GM12878 (cell line): ENCODE data around the gene BCAR3. TPM values are rescaled to one million over a fixed set of nuclear protein-coding genes. Genes with fewer than 3 reads are reported as not detected.

ENCODE experiments used
- ATAC-seq: fragments of 200-7000 bp; cut with Tn5 transposase; 3 replicates; pipeline ENCODE4 v1.9.1; 2020; ENCODE audit warnings: mild to moderate bottlenecking, moderate library complexity
- BruUV-seq: library from RNA; stranded (reverse); fragments of 400-500 nt; replicated peaks from 2 replicates; lab custom pipeline; 2021; lab: Mats Ljungman, UMichigan
- CTCF ChIA-PET: fragments of 300-600 bp; sonication (Branson Sonifier 250); formaldehyde crosslinking; extraction: SDS; loops from one replicate; lab custom pipeline; 2021; ENCODE audit warnings: inconsistent platforms; lab: Yijun Ruan, JAX
- POLR2A ChIA-PET: fragments of 350-600 bp; formaldehyde crosslinking; extraction: SDS; loops from one replicate; lab custom pipeline; 2021; ENCODE audit warnings: inconsistent platforms; lab: Charles Lee
- RAD21 ChIA-PET: fragments of 300-600 bp; sonication (Branson Sonifier 250); formaldehyde crosslinking; loops from one replicate; lab custom pipeline; 2023; ENCODE audit warnings: antibody characterized with exemption; ENCODE audit not compliant: unreplicated experiment; lab: Charles Lee
- SMC1A ChIA-PET: fragments of 300-600 bp; sonication (Branson Sonifier 250); formaldehyde crosslinking; loops from one replicate; lab custom pipeline; 2023; ENCODE audit not compliant: unreplicated experiment, uncharacterized antibody; lab: Charles Lee
- DNase-seq: peaks from one replicate; pipeline ENCODE4 v3.0.0-alpha.2; 2011; ENCODE audit warnings: low read depth, low spot score
- FAIRE-seq: peaks from 3 replicates; lab custom pipeline; 2011; peaks lifted over from hg19 to GRCh38; lab: Jason Lieb, UNC
- H2AFZ ChIP-seq: 2 replicates; pipeline ENCODE4 v1.6.0; 2011; ENCODE audit warnings: low read depth, low read length, control low read depth; ENCODE audit not compliant: control insufficient read depth
- H3K27ac ChIP-seq: 2 replicates; pipeline ENCODE4 v1.5.1; 2011; ENCODE audit warnings: control low read depth; ENCODE audit not compliant: control insufficient read depth, insufficient read depth
- H3K27me3 ChIP-seq, 2 experiments: replicated peaks in 1 of 2; 2 replicates each; pipeline versions ENCODE4 v1.6.0 to v1.6.1; 2011; ENCODE audit warnings: low read length in 1 of 2; ENCODE audit not compliant: control insufficient read depth in 2 of 2, insufficient read depth in 2 of 2
- H3K36me3 ChIP-seq, 2 experiments: 2 replicates each; pipeline ENCODE4 v1.5.1; 2011; ENCODE audit warnings: low read length in 1 of 2; ENCODE audit not compliant: control insufficient read depth in 2 of 2, insufficient read depth in 2 of 2
- H3K4me1 ChIP-seq: 2 replicates; pipeline ENCODE4 v1.6.1; 2011; ENCODE audit warnings: mild to moderate bottlenecking, low read length, moderate library complexity, mixed read lengths; ENCODE audit not compliant: control insufficient read depth, insufficient read depth
- H3K4me2 ChIP-seq: 2 replicates; pipeline ENCODE4 v1.6.0; 2011; ENCODE audit warnings: control low read depth; ENCODE audit not compliant: control insufficient read depth, insufficient read depth
- H3K4me3 ChIP-seq: fragments of 200-600 bp; sonication (generic); 2 replicates; pipeline ENCODE4 v1.5.1; 2016
- H3K79me2 ChIP-seq: 2 replicates; pipeline ENCODE4 v1.6.0; 2011; ENCODE audit warnings: low read length; ENCODE audit not compliant: control insufficient read depth, insufficient read depth
- H3K9ac ChIP-seq: 2 replicates; pipeline ENCODE4 v1.8.0; 2011; ENCODE audit warnings: low read length, control low read depth, mixed read lengths; ENCODE audit not compliant: control insufficient read depth, insufficient read depth
- H3K9me3 ChIP-seq: replicated peaks from 3 replicates; pipeline ENCODE4 v1.5.1; 2011; ENCODE audit warnings: mild to moderate bottlenecking, low read length; ENCODE audit not compliant: control insufficient read depth, insufficient read depth
- H4K20me1 ChIP-seq: 2 replicates; pipeline ENCODE4 v1.6.0; 2011; ENCODE audit not compliant: control insufficient read depth, insufficient read depth
- CREB1 ChIP-seq: IDR thresholded peaks from 2 replicates; pipeline ENCODE4 v1.6.1; 2012; ENCODE audit warnings: low read depth, mild to moderate bottlenecking, inconsistent platforms
- CREM ChIP-seq: IDR thresholded peaks from 2 replicates; pipeline ENCODE4 v1.6.1; 2014; ENCODE audit warnings: antibody characterized with exemption, low read depth
- EED ChIP-seq: sonication (generic); IDR thresholded peaks from 2 replicates; pipeline ENCODE4 v1.6.1; 2016; ENCODE audit warnings: antibody characterized with exemption, low read depth
- ELK1 ChIP-seq: IDR thresholded peaks from 2 replicates; pipeline ENCODE4 v1.6.1; 2012; ENCODE audit warnings: low read depth, low read length, improper control_type of control experiment
- EP300 ChIP-seq, 2 experiments: fragments of 150-350 bp in 1 of 2; IDR thresholded peaks; 2 replicates each; pipeline ENCODE4 v1.6.1; 2011 to 2012; ENCODE audit warnings: low read depth in 2 of 2, low read length in 2 of 2, borderline replicate concordance in 1 of 2, improper control_type of control experiment in 1 of 2, inconsistent platforms in 1 of 2; ENCODE audit not compliant: control insufficient read depth in 1 of 2
- HCFC1 ChIP-seq: fragments of 150-350 bp; IDR thresholded peaks from 2 replicates; pipeline ENCODE4 v1.6.1; 2014; ENCODE audit warnings: low read length
- IRF3 ChIP-seq: fragments of 450-650 bp; IDR thresholded peaks from 2 replicates; pipeline ENCODE4 v1.6.1; 2014; ENCODE audit warnings: mild to moderate bottlenecking
- NR2C2 ChIP-seq: IDR thresholded peaks from 2 replicates; pipeline ENCODE4 v1.6.1; 2011; ENCODE audit warnings: borderline replicate concordance, low read depth; ENCODE audit not compliant: control insufficient read depth, insufficient read length
- POLR2A ChIP-seq: IDR thresholded peaks from 2 replicates; pipeline ENCODE4 v1.6.1; 2011; ENCODE audit warnings: low read depth, mild to moderate bottlenecking, low read length
- RCOR1 ChIP-seq: conservative IDR thresholded peaks from 2 replicates; pipeline ENCODE4 v1.6.1; 2012; ENCODE audit warnings: low read depth, low read length, improper control_type of control experiment
- RUNX3 ChIP-seq: IDR thresholded peaks from 2 replicates; pipeline ENCODE4 v1.6.1; 2012; ENCODE audit warnings: low read length, inconsistent platforms
- SUZ12 ChIP-seq: fragments of 200-600 bp; sonication (generic); IDR thresholded peaks from one replicate; pipeline ENCODE4 v1.6.1; 2018; ENCODE audit warnings: antibody characterized with exemption, mild to moderate bottlenecking; ENCODE audit not compliant: unreplicated experiment
- TARDBP ChIP-seq: IDR thresholded peaks from 2 replicates; pipeline ENCODE4 v1.6.1; 2016; ENCODE audit warnings: borderline replicate concordance
- ZBED1 ChIP-seq: IDR thresholded peaks from 2 replicates; pipeline ENCODE4 v1.6.1; 2016; ENCODE audit warnings: borderline replicate concordance
- ZNF24 ChIP-seq: fragments of 450-650 bp; IDR thresholded peaks from 2 replicates; pipeline ENCODE4 v1.6.1; 2017; ENCODE audit warnings: antibody characterized with exemption, mild to moderate bottlenecking
- WGBS: methylation state at CpG from one replicate; pipeline ENCODE4 v1.1.6; 2016; ENCODE audit warnings: low lambda C conversion rate; ENCODE audit not compliant: insufficient replicate concordance, insufficient coverage; ENCODE audit errors: missing lambda C conversion rate; 5-methylcytosine and 5-hydroxymethylcytosine counted together
- in situ Hi-C: fragments of 300-500 bp; cut with MboI; formaldehyde crosslinking; loops from 9 replicates; pipeline ENCODE4 v1.14.3; 2018; ENCODE audit warnings: mixed read lengths
- intact Hi-C: fragments of 100-400 bp; cut with micrococcal nuclease; formaldehyde crosslinking; loops from one replicate; pipeline ENCODE4 v1.14.2; 2022; ENCODE audit not compliant: unreplicated experiment
- polyA plus RNA-seq, 11 experiments: library from polyadenylated mRNA; depleted of rRNA in 4 of 11; unstranded in 6 of 11; stranded (reverse) in 5 of 11; fragments of >200 nt; fragmentation: Nextera tagmentation in 4 of 11; fragmentation: Illumina TruSeq in 1 of 11; extraction: Ambion mirVana in 4 of 11; extraction: Trizol in 1 of 11; gene quantifications; 1 replicate in 1 of 11; 2 replicates in 10 of 11; pipeline versions ENCODE4 v1.2.1 to v1.2.3, GENCODE V29; 2011 to 2016; ENCODE audit warnings: inconsistent platforms in 2 of 11, missing spikeins in 2 of 11, low read depth in 1 of 11
- total RNA-seq, 4 experiments: library from RNA; depleted of rRNA in 3 of 4; stranded (reverse); fragments of >200 nt in 3 of 4; fragmentation: Illumina TruSeq in 1 of 4; extraction: Trizol in 1 of 4; gene quantifications; 2 replicates each; pipeline versions ENCODE4 v1.2.1 to v1.2.3, GENCODE V29; 2013 to 2021
- TF ChIP-seq, protein P1 (sequence below), 3 experiments: IDR thresholded peaks in 2 of 3; conservative IDR thresholded peaks in 1 of 3; 2 replicates each; pipeline ENCODE4 v1.5.1; 2011; ENCODE audit warnings: low read depth in 3 of 3, low read length in 3 of 3, mild to moderate bottlenecking in 3 of 3, control low read depth in 2 of 3, moderate library complexity in 2 of 3, inconsistent platforms in 1 of 3, mixed read lengths in 1 of 3; ENCODE audit not compliant: control insufficient read depth in 2 of 3, insufficient read depth in 1 of 3; ENCODE audit errors: extremely low read depth in 1 of 3
- TF ChIP-seq, protein P2 (sequence below): IDR thresholded peaks from 2 replicates; pipeline ENCODE4 v1.6.1; 2012; ENCODE audit warnings: low read length, inconsistent platforms

Gene BCAR3
- total and polyA plus RNA-seq, 10 of the 15 experiments (the other 5 are each of a cell fraction or from before 2014, with no cell fraction given): 1.3 to 6.6 (median 1.8) TPM

DNA sequence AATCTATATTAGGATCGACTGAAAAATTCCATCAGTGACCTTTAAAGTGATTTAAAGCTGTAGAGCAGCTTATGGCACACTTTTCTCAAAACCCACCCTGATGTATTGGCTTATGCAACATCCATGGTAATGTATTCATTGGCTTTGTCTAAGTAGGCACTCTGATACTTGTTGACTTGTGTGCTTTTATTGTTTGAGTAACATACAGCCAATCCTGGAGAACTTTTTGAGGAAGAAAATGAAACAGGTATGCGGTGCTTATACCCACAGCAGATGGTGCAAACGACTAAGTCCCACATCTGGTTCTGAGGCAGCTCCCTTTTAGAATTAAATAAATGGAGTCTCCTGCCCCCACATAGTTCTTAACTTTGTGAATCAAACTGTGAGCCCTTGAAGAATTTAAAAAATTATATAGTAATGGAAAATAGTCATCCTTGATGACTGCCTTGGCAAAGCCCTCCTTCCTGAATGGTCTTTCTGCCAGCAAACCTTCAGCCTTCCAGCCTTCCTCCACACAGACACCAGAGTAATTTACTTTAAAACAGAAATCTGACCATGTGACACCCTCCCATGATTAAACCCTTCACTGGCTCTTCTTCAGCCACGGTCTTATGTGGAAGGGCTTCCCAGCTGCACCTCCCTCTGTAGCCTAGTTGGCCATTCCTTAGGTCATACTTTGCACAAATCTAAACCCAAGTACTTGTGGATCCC lies 116.0 kb downstream of the BCAR3 start:
- no peak for FAIRE-seq
- TF ChIP-seq, protein P1, sequence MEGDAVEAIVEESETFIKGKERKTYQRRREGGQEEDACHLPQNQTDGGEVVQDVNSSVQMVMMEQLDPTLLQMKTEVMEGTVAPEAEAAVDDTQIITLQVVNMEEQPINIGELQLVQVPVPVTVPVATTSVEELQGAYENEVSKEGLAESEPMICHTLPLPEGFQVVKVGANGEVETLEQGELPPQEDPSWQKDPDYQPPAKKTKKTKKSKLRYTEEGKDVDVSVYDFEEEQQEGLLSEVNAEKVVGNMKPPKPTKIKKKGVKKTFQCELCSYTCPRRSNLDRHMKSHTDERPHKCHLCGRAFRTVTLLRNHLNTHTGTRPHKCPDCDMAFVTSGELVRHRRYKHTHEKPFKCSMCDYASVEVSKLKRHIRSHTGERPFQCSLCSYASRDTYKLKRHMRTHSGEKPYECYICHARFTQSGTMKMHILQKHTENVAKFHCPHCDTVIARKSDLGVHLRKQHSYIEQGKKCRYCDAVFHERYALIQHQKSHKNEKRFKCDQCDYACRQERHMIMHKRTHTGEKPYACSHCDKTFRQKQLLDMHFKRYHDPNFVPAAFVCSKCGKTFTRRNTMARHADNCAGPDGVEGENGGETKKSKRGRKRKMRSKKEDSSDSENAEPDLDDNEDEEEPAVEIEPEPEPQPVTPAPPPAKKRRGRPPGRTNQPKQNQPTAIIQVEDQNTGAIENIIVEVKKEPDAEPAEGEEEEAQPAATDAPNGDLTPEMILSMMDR (IDR thresholded peaks at IDR 0.05 in 2 of 3, conservative IDR thresholded peaks at IDR 0.05 in 1 of 3; ENCODE audit: control insufficient read depth in 2 of 3, extremely low read depth in 1 of 3, insufficient read depth in 1 of 3, low read depth in 3 of 3, low read length in 3 of 3): no peak
- no peak for TF ChIP-seq NR2C2
- no peak for TF ChIP-seq TARDBP
- TF ChIP-seq CREB1: no peak
- TF ChIP-seq ZBED1: no peak
- no peak for TF ChIP-seq IRF3
- no peak for TF ChIP-seq SUZ12
- no peak for TF ChIP-seq EED
- no peak for TF ChIP-seq CREM
- no peak for TF ChIP-seq HCFC1
- no peak for TF ChIP-seq ZNF24
- TF ChIP-seq, protein P2, sequence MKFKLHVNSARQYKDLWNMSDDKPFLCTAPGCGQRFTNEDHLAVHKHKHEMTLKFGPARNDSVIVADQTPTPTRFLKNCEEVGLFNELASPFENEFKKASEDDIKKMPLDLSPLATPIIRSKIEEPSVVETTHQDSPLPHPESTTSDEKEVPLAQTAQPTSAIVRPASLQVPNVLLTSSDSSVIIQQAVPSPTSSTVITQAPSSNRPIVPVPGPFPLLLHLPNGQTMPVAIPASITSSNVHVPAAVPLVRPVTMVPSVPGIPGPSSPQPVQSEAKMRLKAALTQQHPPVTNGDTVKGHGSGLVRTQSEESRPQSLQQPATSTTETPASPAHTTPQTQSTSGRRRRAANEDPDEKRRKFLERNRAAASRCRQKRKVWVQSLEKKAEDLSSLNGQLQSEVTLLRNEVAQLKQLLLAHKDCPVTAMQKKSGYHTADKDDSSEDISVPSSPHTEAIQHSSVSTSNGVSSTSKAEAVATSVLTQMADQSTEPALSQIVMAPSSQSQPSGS: no peak
- no peak for TF ChIP-seq EP300 (IDR thresholded peaks at IDR 0.05; ENCODE audit: borderline replicate concordance in 1 of 2, control insufficient read depth in 1 of 2, low read depth in 2 of 2, low read length in 2 of 2)
- no peak for TF ChIP-seq ELK1
- TF ChIP-seq RCOR1: no peak
- no peak for TF ChIP-seq POLR2A
- TF ChIP-seq RUNX3: no peak
- no peaks in the 10 kb centered on the region for H4K20me1 ChIP-seq
- in situ Hi-C loops: no loop called here
- intact Hi-C loops: no loop called here
- 37% methylated on average over 4 of the region's 4 CpGs for WGBS
- H3K36me3 ChIP-seq: peaks cover 0 to 4% of the 10 kb centered on the region in 2 experiments; a peak in 3 of 4 replicates
- no peak for DNase-seq
- no peaks in the 10 kb centered on the region for H3K4me1 ChIP-seq
- SMC1A ChIA-PET: interaction anchor here (0.7 kb wide), 1 partner anchor 64 kb away, joined by 3 read pairs; no protein-coding TSS in a partner anchor
- no peak for ATAC-seq
- H2AFZ ChIP-seq: no peak overlapping the region
- RAD21 ChIA-PET: no interaction called here
- H3K79me2 ChIP-seq: no peaks in the 10 kb centered on the region
- no peak overlapping the region for H3K27ac ChIP-seq
- H3K4me3 ChIP-seq: no peak overlapping the region
- no peak overlapping the region for H3K4me2 ChIP-seq
- H3K27me3 ChIP-seq: no peaks in the 10 kb centered on the region
- H3K9ac ChIP-seq: no peak overlapping the region
- no peaks in the 10 kb centered on the region for H3K9me3 ChIP-seq
- CTCF ChIA-PET: interaction anchor here (1.8 kb wide), 1 partner anchor 10 kb away, joined by 3 read pairs; no protein-coding TSS in a partner anchor
- BruUV-seq: no TSS peak
- POLR2A ChIA-PET: no interaction called here
